Fibroblast of lung (primary cell): ENCODE data around the gene MSI2. TPM values are rescaled to one million over a fixed set of nuclear protein-coding genes. Genes with fewer than 3 reads are reported as not detected.

Experiments used
- DNase-seq, 2 donors: peaks; one replicate each; pipeline versions ENCODE4 v3.0.0 to v3.0.0-alpha.2; 2010; ENCODE audit warnings: low read depth in 2 of 2
- H2AFZ ChIP-seq: 2 replicates; pipeline ENCODE4 v1.5.1; 2012; ENCODE audit warnings: low read length, control low read depth, inconsistent platforms
- H3K27ac ChIP-seq: 2 replicates; pipeline ENCODE4 v1.5.1; 2011; ENCODE audit warnings: low read length, control low read depth; ENCODE audit not compliant: insufficient read depth
- H3K27me3 ChIP-seq: 2 replicates; pipeline ENCODE4 v1.5.1; 2011; ENCODE audit warnings: mild to moderate bottlenecking, low read length; ENCODE audit not compliant: control insufficient read depth, insufficient read depth
- H3K36me3 ChIP-seq: 2 replicates; pipeline ENCODE4 v1.5.1; 2011; ENCODE audit warnings: low read length; ENCODE audit not compliant: control insufficient read depth, insufficient read depth
- H3K4me1 ChIP-seq: 2 replicates; pipeline ENCODE4 v1.5.1; 2011; ENCODE audit warnings: low read length; ENCODE audit not compliant: control insufficient read depth, insufficient read depth; ENCODE audit errors: extremely low read depth
- H3K4me2 ChIP-seq: 2 replicates; pipeline ENCODE4 v1.5.1; 2011; ENCODE audit warnings: low read length, control low read depth; ENCODE audit not compliant: insufficient read depth; ENCODE audit errors: extremely low read depth
- H3K4me3 ChIP-seq, 4 experiments: fragments of 200-600 bp in 1 of 4; sonication (generic) in 1 of 4; replicated peaks in 1 of 4; 2 replicates each; pipeline ENCODE4 v1.5.1; 2011 to 2016; ENCODE audit warnings: low read length in 4 of 4, low read depth in 3 of 4, mild to moderate bottlenecking in 3 of 4, control low read depth in 2 of 4, inconsistent platforms in 1 of 4, mixed read lengths in 1 of 4; ENCODE audit not compliant: insufficient read depth in 1 of 4; ENCODE audit errors: control extremely low read depth in 1 of 4
- H3K79me2 ChIP-seq: 2 replicates; pipeline ENCODE4 v1.5.1; 2012; ENCODE audit warnings: mild to moderate bottlenecking, low read length, inconsistent platforms; ENCODE audit not compliant: control insufficient read depth, insufficient read depth
- H3K9ac ChIP-seq: 2 replicates; pipeline ENCODE4 v1.5.1; 2011; ENCODE audit warnings: mild to moderate bottlenecking, low read length, control low read depth; ENCODE audit not compliant: insufficient read depth
- H3K9me3 ChIP-seq: 2 replicates; pipeline ENCODE4 v1.5.1; 2012; ENCODE audit warnings: low read depth, low read length; ENCODE audit not compliant: control insufficient read depth, insufficient read depth
- H4K20me1 ChIP-seq: 2 replicates; pipeline ENCODE4 v1.5.1; 2011; ENCODE audit warnings: low read length; ENCODE audit not compliant: control insufficient read depth, insufficient read depth; ENCODE audit errors: extremely low read depth
- CTCF ChIP-seq, 2 donors: IDR thresholded peaks in 1 of 2; conservative IDR thresholded peaks in 1 of 2; 1 replicate in 1 of 2; 2 replicates in 1 of 2; pipeline ENCODE4 v1.5.1; 2011 to 2012; ENCODE audit warnings: low read length in 2 of 2, control low read depth in 1 of 2, inconsistent platforms in 1 of 2, low read depth in 1 of 2, mild to moderate bottlenecking in 1 of 2
- EZH2 ChIP-seq: IDR thresholded peaks from 2 replicates; pipeline ENCODE4 v1.5.1; 2012; ENCODE audit warnings: low read length, control low read depth, mild to moderate bottlenecking; ENCODE audit errors: missing control alignments
- polyA plus RNA-seq, 2 donors: library from polyadenylated mRNA; depleted of rRNA in 1 of 2; stranded (reverse) in 1 of 2; unstranded in 1 of 2; fragments of >200 nt; gene quantifications; 2 replicates each; pipeline ENCODE4 v1.2.1, GENCODE V29; 2011 to 2012; ENCODE audit warnings: missing spikeins in 1 of 2
- total RNA-seq: library from RNA; depleted of rRNA; stranded (reverse); fragments of >200 nt; gene quantifications from 2 replicates; pipeline ENCODE4 v1.2.1, GENCODE V29; 2014

MSI2 gene
- total and polyA plus RNA-seq, 2 donors (not counting 1 experiment from before 2014, with no cell fraction given): 6.8 to 14.2 TPM

GRCh38 chr17:57312242-57312641, 55.9 kb downstream of the MSI2 start:
- Histone ChIP-seq H3K79me2 (no peaks in the 10 kb centered on the region), H2AFZ (no peak overlapping the region), H3K9ac (no peak overlapping the region), H3K36me3 (no peaks in the 10 kb centered on the region), H3K4me3 (no peak overlapping the region), H3K4me2 (no peak overlapping the region), H3K27me3 (no peaks in the 10 kb centered on the region), H4K20me1 (no peaks in the 10 kb centered on the region), H3K9me3 (no peaks in the 10 kb centered on the region), H3K4me1 (no peaks in the 10 kb centered on the region), H3K27ac (no peak overlapping the region)
- no peak for DNase-seq
- TF ChIP-seq EZH2: no peak
- TF ChIP-seq CTCF (conservative IDR thresholded peaks at IDR 0.05 in 1 of 2, IDR thresholded peaks at IDR 0.05 in 1 of 2; ENCODE audit: low read depth in 1 of 2, low read length in 2 of 2): no peak

DNA sequence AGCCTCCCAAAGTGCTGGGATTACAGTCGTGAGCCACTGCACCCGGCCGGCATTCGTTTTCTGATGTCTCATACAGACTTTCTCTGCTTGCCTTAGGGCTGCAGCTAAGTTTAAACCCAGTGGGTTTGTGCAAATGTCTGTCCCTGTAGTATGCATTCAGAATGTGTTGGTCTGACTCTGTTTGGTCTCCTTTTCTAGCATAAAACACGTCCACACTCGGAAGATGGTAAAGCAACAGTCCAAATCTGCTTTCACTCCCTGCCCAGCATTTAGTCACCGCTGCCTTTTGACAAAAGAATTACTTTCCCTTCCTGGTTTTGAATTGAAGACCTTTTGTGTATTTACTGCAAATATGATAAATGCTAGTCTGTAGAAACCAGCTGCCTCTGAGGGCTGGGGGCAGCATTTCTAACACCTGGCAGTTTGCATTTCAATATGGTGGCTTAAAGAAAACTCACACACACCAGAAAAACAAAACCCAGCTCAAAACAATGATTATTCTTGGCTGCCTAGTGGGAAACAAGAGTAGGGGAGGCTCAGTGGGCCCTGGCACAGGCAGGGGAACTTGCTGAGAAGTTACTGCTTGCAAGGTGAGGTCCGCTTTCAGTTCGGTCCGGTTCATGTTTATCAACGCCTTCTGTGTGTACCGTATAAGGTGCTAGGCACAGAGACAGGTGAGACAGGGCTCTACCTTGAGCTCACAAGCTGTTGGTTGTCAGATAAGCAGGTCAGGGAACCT, 56.9 kb downstream of the MSI2 start:
- no peaks in the 10 kb centered on the region for H3K79me2 ChIP-seq
- H4K20me1 ChIP-seq: no peaks in the 10 kb centered on the region
- H3K9ac ChIP-seq: no peak overlapping the region
- DNase-seq: no peak
- H2AFZ ChIP-seq: no peak overlapping the region
- H3K9me3 ChIP-seq: no peaks in the 10 kb centered on the region
- no peak overlapping the region for H3K27ac ChIP-seq
- no peak overlapping the region for H3K4me2 ChIP-seq
- TF ChIP-seq CTCF (conservative IDR thresholded peaks at IDR 0.05 in 1 of 2, IDR thresholded peaks at IDR 0.05 in 1 of 2; ENCODE audit: low read depth in 1 of 2, low read length in 2 of 2) (no peak), EZH2 (no peak)
- H3K4me1 ChIP-seq: no peaks in the 10 kb centered on the region
- H3K27me3 ChIP-seq: no peaks in the 10 kb centered on the region
- no peaks in the 10 kb centered on the region for H3K36me3 ChIP-seq
- H3K4me3 ChIP-seq: no peak overlapping the region

GRCh38 chr17:57315061-57316015, 59.0 kb downstream of the MSI2 start:
- H4K20me1 ChIP-seq: no peaks in the 10 kb centered on the region
- H3K36me3 ChIP-seq: no peaks in the 10 kb centered on the region
- H3K79me2 ChIP-seq: no peaks in the 10 kb centered on the region
- no peak overlapping the region for H3K4me3 ChIP-seq
- H2AFZ ChIP-seq: no peak overlapping the region
- DNase-seq: no peak
- H3K4me1 ChIP-seq: no peaks in the 10 kb centered on the region
- no peaks in the 10 kb centered on the region for H3K9me3 ChIP-seq
- no peak overlapping the region for H3K27ac ChIP-seq
- H3K4me2 ChIP-seq: no peak overlapping the region
- TF ChIP-seq EZH2 (no peak), CTCF (conservative IDR thresholded peaks at IDR 0.05 in 1 of 2, IDR thresholded peaks at IDR 0.05 in 1 of 2; ENCODE audit: low read depth in 1 of 2, low read length in 2 of 2) (no peak)
- no peak overlapping the region for H3K9ac ChIP-seq
- H3K27me3 ChIP-seq: no peaks in the 10 kb centered on the region
